Measurements from ENCODE around the gene PDE11A. TPM values are rescaled to one million over a fixed set of nuclear protein-coding genes. Genes with fewer than 3 reads are reported as not detected.

PDE11A gene
- total and polyA plus RNA-seq, 9 donors = 0.15 to 2.0 (median 0.42) TPM; not detected in 1

- no peak overlapping the region for H3K27ac ChIP-seq
- H3K4me1 ChIP-seq (ENCODE audit: insufficient read depth) = no peaks in the 10 kb centered on the region
- no peaks in the 10 kb centered on the region for H3K9me3 ChIP-seq
- TF ChIP-seq CTCF (IDR thresholded peaks at IDR 0.05) (no peak), EP300 (IDR thresholded peaks at IDR 0.05) (no peak), POLR2A (IDR thresholded peaks at IDR 0.05) (no peak)
- H3K4me3 ChIP-seq = no peak overlapping the region
- DNase-seq = no peak
- WGBS, 3 donors = 53 to 67% (median 59%) methylated on average over 4 of the region's 4 CpGs
- intact Hi-C loops (cut with DNase I) = no loop called here
- H3K36me3 ChIP-seq = no peaks in the 10 kb centered on the region
- no peaks in the 10 kb centered on the region for H3K27me3 ChIP-seq
Observed at GRCh38 chr2:177649568-177650518, 422.7 kb downstream of the PDE11A start.

- H3K27me3 ChIP-seq = no peaks in the 10 kb centered on the region
- 85 to 93% (median 85%) methylated on average over 1 of the region's 1 CpG for WGBS, 3 donors
- H3K27ac ChIP-seq = no peak overlapping the region
- DNase-seq = no peak
- TF ChIP-seq POLR2A (IDR thresholded peaks at IDR 0.05) (no peak), CTCF (IDR thresholded peaks at IDR 0.05) (no peak), EP300 (IDR thresholded peaks at IDR 0.05) (no peak)
- peaks cover 1% of the 10 kb centered on the region for H3K4me1 ChIP-seq (ENCODE audit: insufficient read depth)
- intact Hi-C loops (cut with DNase I) = no loop called here
- H3K36me3 ChIP-seq = no peaks in the 10 kb centered on the region
- H3K9me3 ChIP-seq = no peaks in the 10 kb centered on the region
- H3K4me3 ChIP-seq = no peak overlapping the region
Observed at GRCh38 chr2:177646791-177647190, 425.8 kb downstream of the PDE11A start.

GRCh38 chr2:177646241-177646640 is 426.3 kb downstream of the PDE11A start:
- intact Hi-C loops (cut with DNase I) = no loop called here
- no peaks in the 10 kb centered on the region for H3K9me3 ChIP-seq
- no peaks in the 10 kb centered on the region for H3K36me3 ChIP-seq
- no peak overlapping the region for H3K4me3 ChIP-seq
- peaks cover 1% of the 10 kb centered on the region for H3K4me1 ChIP-seq (ENCODE audit: insufficient read depth)
- TF ChIP-seq CTCF (IDR thresholded peaks at IDR 0.05) (no peak), EP300 (IDR thresholded peaks at IDR 0.05) (no peak), POLR2A (IDR thresholded peaks at IDR 0.05) (no peak)
- no peak for DNase-seq
- no peaks in the 10 kb centered on the region for H3K27me3 ChIP-seq
- no peak overlapping the region for H3K27ac ChIP-seq

GRCh38 chr2:177641331-177641730 is 431.2 kb downstream of the PDE11A start:
- Histone ChIP-seq H3K4me1 (ENCODE audit: insufficient read depth) (peaks cover 1% of the 10 kb centered on the region), H3K4me3 (no peak overlapping the region), H3K27me3 (no peaks in the 10 kb centered on the region), H3K27ac (no peak overlapping the region), H3K9me3 (no peaks in the 10 kb centered on the region), H3K36me3 (no peaks in the 10 kb centered on the region)
- no peak for DNase-seq
- 9 to 16% (median 14%) methylated on average over 2 of the region's 2 CpGs for WGBS, 3 donors
- TF ChIP-seq CTCF (IDR thresholded peaks at IDR 0.05) (no peak), EP300 (IDR thresholded peaks at IDR 0.05) (no peak)
- intact Hi-C loops (cut with DNase I) = no loop called here
